OCI-LY3 (cell line): ENCODE results near the gene A4GALT.
"Not testable (repeated sequence)": the region's sequence is repeated elsewhere in the genome, so short reads cannot be mapped to it uniquely, and the experiment has no call there.

Experiments
- H2AFZ ChIP-seq: fragments of 200-600, 300-600 bp; shearing (Covaris generic); 2 replicates; pipeline ENCODE4 v1.6.0; 2014; ENCODE audit warnings: antibody characterized with exemption, low read depth, low read length
- H3K27ac ChIP-seq: fragments of 200-600, 300-600 bp; sonication (generic); 2 replicates; pipeline ENCODE4 v1.5.1; 2014; ENCODE audit warnings: mild to moderate bottlenecking, low read length, moderate library complexity, mixed read lengths
- H3K27me3 ChIP-seq: fragments of 200-600, 300-600 bp; sonication (generic); 2 replicates; pipeline ENCODE4 v1.6.1; 2014; ENCODE audit warnings: low read depth, low read length, mixed read lengths
- H3K36me3 ChIP-seq: fragments of 200-600, 300-600 bp; sonication (generic); replicated peaks from 2 replicates; pipeline ENCODE3; 2014; ENCODE audit warnings: low read depth, low read length, mixed read lengths
- H3K4me1 ChIP-seq: fragments of 300-600, 200-600 bp; sonication (generic); 2 replicates; pipeline ENCODE4 v1.6.1; 2014; ENCODE audit warnings: low read length, mixed read lengths
- H3K4me2 ChIP-seq: fragments of 200-600, 300-600 bp; sonication (generic); 2 replicates; pipeline ENCODE4 v1.6.1; 2014; ENCODE audit warnings: low read length, mixed read lengths
- H3K4me3 ChIP-seq: fragments of 300-600, 200-600 bp; sonication (generic); 2 replicates; pipeline ENCODE4 v1.5.1; 2014; ENCODE audit warnings: antibody characterized with exemption, mild to moderate bottlenecking, low read length, moderate library complexity
- H3K79me2 ChIP-seq: fragments of 300-600, 200-600 bp; shearing (Covaris generic); 2 replicates; pipeline ENCODE4 v1.6.1; 2014; ENCODE audit warnings: mild to moderate bottlenecking, low read length, mixed read lengths
- H3K9ac ChIP-seq: fragments of 300-600, 200-600 bp; shearing (Covaris generic); 2 replicates; pipeline ENCODE4 v1.6.0; 2014; ENCODE audit warnings: mild to moderate bottlenecking, low read length, moderate library complexity
- H3K9me3 ChIP-seq: fragments of 200-600, 300-600 bp; shearing (Covaris generic); 2 replicates; pipeline ENCODE4 v1.6.1; 2014; ENCODE audit warnings: low read length, mixed read lengths; ENCODE audit not compliant: insufficient read depth
- H4K20me1 ChIP-seq: fragments of 200-600, 300-600 bp; sonication (generic); 2 replicates; pipeline ENCODE4 v1.6.1; 2016; ENCODE audit warnings: low read length, mixed read lengths; ENCODE audit not compliant: insufficient read depth
- CTCF ChIP-seq: fragments of 200-600, 300-600 bp; sonication (generic); IDR thresholded peaks from 2 replicates; pipeline ENCODE4 v1.5.1; 2014; ENCODE audit warnings: antibody characterized with exemption, low read length, low read depth
- EZH2phosphoT487 ChIP-seq: fragments of 200-600 bp; shearing (Covaris generic); IDR thresholded peaks from 2 replicates; pipeline ENCODE4 v1.6.1; 2018; ENCODE audit warnings: antibody characterized with exemption, mixed run types, low read depth

The A4GALT gene

GRCh38 chr22:42747701-42748513 is 27.2 kb upstream of the A4GALT start:
- Histone ChIP-seq H2AFZ (no peak overlapping the region), H3K36me3 (no peaks in the 10 kb centered on the region), H3K4me1 (peaks cover 18% of the 10 kb centered on the region), H4K20me1 (no peaks in the 10 kb centered on the region), H3K79me2 (no peaks in the 10 kb centered on the region), H3K9ac (no peak overlapping the region), H3K4me2 (no peak overlapping the region), H3K4me3 (no peak overlapping the region), H3K9me3 (no peaks in the 10 kb centered on the region), H3K27ac (no peak overlapping the region), H3K27me3 (no peaks in the 10 kb centered on the region)
- TF ChIP-seq CTCF (no peak), EZH2phosphoT487 (no peak)

GRCh38 chr22:42745118-42745517 is 24.4 kb upstream of the A4GALT start:
- H3K9me3 ChIP-seq = no peaks in the 10 kb centered on the region
- no peaks in the 10 kb centered on the region for H3K79me2 ChIP-seq
- no peak overlapping the region for H3K9ac ChIP-seq
- TF ChIP-seq EZH2phosphoT487 = no peak
- no peak for TF ChIP-seq CTCF
- H3K36me3 ChIP-seq = no peaks in the 10 kb centered on the region
- H3K27ac ChIP-seq = no peak overlapping the region
- H3K4me3 ChIP-seq = no peak overlapping the region
- no peaks in the 10 kb centered on the region for H4K20me1 ChIP-seq
- no peak overlapping the region for H3K4me2 ChIP-seq
- H3K4me1 ChIP-seq = peaks cover 8% of the 10 kb centered on the region
- H2AFZ ChIP-seq = no peak overlapping the region
- no peaks in the 10 kb centered on the region for H3K27me3 ChIP-seq

- Histone ChIP-seq H2AFZ (no peak overlapping the region), H4K20me1 (no peaks in the 10 kb centered on the region), H3K9ac (no peak overlapping the region), H3K79me2 (no peaks in the 10 kb centered on the region), H3K4me3 (no peak overlapping the region), H3K27ac (no peak overlapping the region), H3K36me3 (no peaks in the 10 kb centered on the region), H3K4me2 (no peak overlapping the region), H3K27me3 (peaks cover 4% of the 10 kb centered on the region; the same call in 1 of the 2 replicates), H3K4me1 (peaks cover 12% of the 10 kb centered on the region), H3K9me3 (no peaks in the 10 kb centered on the region)
- TF ChIP-seq CTCF (no peak), EZH2phosphoT487 (no peak)
Observed at GRCh38 chr22:42743501-42743991, 22.9 kb upstream of the A4GALT start.

GRCh38 chr22:42742940-42743339 is 22.3 kb upstream of the A4GALT start:
- H3K36me3 ChIP-seq = no peaks in the 10 kb centered on the region
- H3K4me3 ChIP-seq = no peak overlapping the region
- H3K79me2 ChIP-seq = no peaks in the 10 kb centered on the region
- peaks cover 4% of the 10 kb centered on the region; the same call in 1 of the 2 replicates for H3K27me3 ChIP-seq
- TF ChIP-seq EZH2phosphoT487 (no peak), CTCF (no peak)
- H2AFZ ChIP-seq = no peak overlapping the region
- H4K20me1 ChIP-seq = no peaks in the 10 kb centered on the region
- no peak overlapping the region for H3K27ac ChIP-seq
- peaks cover 12% of the 10 kb centered on the region for H3K4me1 ChIP-seq
- no peaks in the 10 kb centered on the region for H3K9me3 ChIP-seq
- no peak overlapping the region for H3K9ac ChIP-seq
- H3K4me2 ChIP-seq = no peak overlapping the region

GRCh38 chr22:42740320-42740719 is 19.6 kb upstream of the A4GALT start:
- H3K4me3 ChIP-seq, H3K79me2 ChIP-seq, H3K9ac ChIP-seq, H3K36me3 ChIP-seq, H4K20me1 ChIP-seq, H2AFZ ChIP-seq, H3K27ac ChIP-seq, H3K27me3 ChIP-seq, H3K9me3 ChIP-seq: not testable (repeated sequence)
- Histone ChIP-seq H3K4me1 (peaks cover 12% of the 10 kb centered on the region), H3K4me2 (peak overlapping the region; percentile 6; the same call in 1 of the 2 replicates)
